Retinal pigment epithelial cell (primary cell): Measurements from ENCODE around the gene GZMA.
"Not testable (repeated sequence)": the region's sequence is repeated elsewhere in the genome, so short reads cannot be mapped to it uniquely, and the experiment has no call there.

ENCODE experiments used
- DNase-seq: peaks from one replicate; pipeline ENCODE4 v3.0.0-alpha.2; 2010; ENCODE audit warnings: low read depth
- H3K4me3 ChIP-seq: 2 replicates; pipeline ENCODE4 v1.5.1; 2011; ENCODE audit warnings: mild to moderate bottlenecking, low read length, control low read depth, moderate library complexity
- CTCF ChIP-seq: conservative IDR thresholded peaks from 2 replicates; pipeline ENCODE4 v1.5.1; 2011; ENCODE audit warnings: low read depth, low read length, control low read depth, inconsistent platforms

GZMA gene

GRCh38 chr5:55070968-55071367, 31.5 kb upstream of the GZMA start:
- TF ChIP-seq CTCF, result no peak
- no peak overlapping the region for H3K4me3 ChIP-seq

GRCh38 chr5:55071413-55071812, 31.0 kb upstream of the GZMA start:
- DNase-seq, result no peak
- H3K4me3 ChIP-seq, result no peak overlapping the region
- TF ChIP-seq CTCF, result no peak

More at GRCh38 chr5:55070968-55071367, 31.5 kb upstream of the GZMA start:
- no peak for DNase-seq

GRCh38 chr5:55072666-55073065, 29.8 kb upstream of the GZMA start:
- TF ChIP-seq CTCF, result no peak
- no peak overlapping the region for H3K4me3 ChIP-seq
- no peak for DNase-seq

- no peak for DNase-seq
- no peak overlapping the region for H3K4me3 ChIP-seq
- no peak for TF ChIP-seq CTCF
Measured at GRCh38 chr5:55073211-55073610, 29.2 kb upstream of the GZMA start.

- H3K4me3 ChIP-seq, result no peak overlapping the region
- no peak for TF ChIP-seq CTCF
- DNase-seq, result no peak
Measured at GRCh38 chr5:55081541-55081940, 20.9 kb upstream of the GZMA start.

- DNase-seq, H3K4me3 ChIP-seq: not testable (repeated sequence)
Measured at GRCh38 chr5:55089301-55089700, 13.1 kb upstream of the GZMA start.

- not testable (repeated sequence) for H3K4me3 ChIP-seq, DNase-seq
Measured at GRCh38 chr5:55091011-55091410, 11.4 kb upstream of the GZMA start.

- H3K4me3 ChIP-seq, result no peak overlapping the region
- DNase-seq, result no peak
Measured at GRCh38 chr5:55096182-55096581, 6.3 kb upstream of the GZMA start.

More at GRCh38 chr5:55096182-55096581, 6.3 kb upstream of the GZMA start:
- TF ChIP-seq CTCF, result no peak
